ENCODE data around the gene TUBA3D. TPM values are rescaled to one million over a fixed set of nuclear protein-coding genes. Genes with fewer than 3 reads are reported as not detected.
"Not testable (repeated sequence)": the region's sequence is repeated elsewhere in the genome, so short reads cannot be mapped to it uniquely, and the experiment has no call there.

The TUBA3D gene
- total RNA-seq, 4 donors from 2014 or later = 1.3 TPM; not detected in 3

DNA sequence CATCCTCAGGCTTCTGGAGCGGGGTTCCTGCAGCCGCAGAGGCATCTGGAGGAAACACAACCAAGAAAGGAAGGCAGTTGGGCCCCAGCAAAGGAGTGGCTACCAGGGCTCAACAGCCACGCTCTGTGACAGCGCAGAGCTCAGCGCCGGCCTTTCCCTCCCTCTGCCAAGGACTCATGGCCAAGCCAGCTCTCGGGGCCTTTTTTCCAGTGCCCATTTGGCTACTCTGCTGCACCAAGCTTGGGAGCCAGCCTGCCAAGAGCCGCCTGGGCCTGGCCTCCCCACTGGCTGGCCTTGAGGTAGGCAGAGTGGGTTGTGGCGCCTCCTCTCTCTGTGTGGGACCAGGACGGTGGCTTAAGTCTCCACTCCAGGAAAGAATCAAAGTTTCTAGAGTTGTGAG, 44.6 kb downstream of the TUBA3D start:
- H3K27me3 ChIP-seq = no peaks in the 10 kb centered on the region
- TF ChIP-seq, protein P1, sequence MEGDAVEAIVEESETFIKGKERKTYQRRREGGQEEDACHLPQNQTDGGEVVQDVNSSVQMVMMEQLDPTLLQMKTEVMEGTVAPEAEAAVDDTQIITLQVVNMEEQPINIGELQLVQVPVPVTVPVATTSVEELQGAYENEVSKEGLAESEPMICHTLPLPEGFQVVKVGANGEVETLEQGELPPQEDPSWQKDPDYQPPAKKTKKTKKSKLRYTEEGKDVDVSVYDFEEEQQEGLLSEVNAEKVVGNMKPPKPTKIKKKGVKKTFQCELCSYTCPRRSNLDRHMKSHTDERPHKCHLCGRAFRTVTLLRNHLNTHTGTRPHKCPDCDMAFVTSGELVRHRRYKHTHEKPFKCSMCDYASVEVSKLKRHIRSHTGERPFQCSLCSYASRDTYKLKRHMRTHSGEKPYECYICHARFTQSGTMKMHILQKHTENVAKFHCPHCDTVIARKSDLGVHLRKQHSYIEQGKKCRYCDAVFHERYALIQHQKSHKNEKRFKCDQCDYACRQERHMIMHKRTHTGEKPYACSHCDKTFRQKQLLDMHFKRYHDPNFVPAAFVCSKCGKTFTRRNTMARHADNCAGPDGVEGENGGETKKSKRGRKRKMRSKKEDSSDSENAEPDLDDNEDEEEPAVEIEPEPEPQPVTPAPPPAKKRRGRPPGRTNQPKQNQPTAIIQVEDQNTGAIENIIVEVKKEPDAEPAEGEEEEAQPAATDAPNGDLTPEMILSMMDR (IDR thresholded peaks at IDR 0.05) = no peak
- no peak for TF ChIP-seq POLR2A (IDR thresholded peaks at IDR 0.05)
- 92 to 95% methylated on average over 5 to 10 of the region's 10 CpGs for WGBS, 2 donors

DNA sequence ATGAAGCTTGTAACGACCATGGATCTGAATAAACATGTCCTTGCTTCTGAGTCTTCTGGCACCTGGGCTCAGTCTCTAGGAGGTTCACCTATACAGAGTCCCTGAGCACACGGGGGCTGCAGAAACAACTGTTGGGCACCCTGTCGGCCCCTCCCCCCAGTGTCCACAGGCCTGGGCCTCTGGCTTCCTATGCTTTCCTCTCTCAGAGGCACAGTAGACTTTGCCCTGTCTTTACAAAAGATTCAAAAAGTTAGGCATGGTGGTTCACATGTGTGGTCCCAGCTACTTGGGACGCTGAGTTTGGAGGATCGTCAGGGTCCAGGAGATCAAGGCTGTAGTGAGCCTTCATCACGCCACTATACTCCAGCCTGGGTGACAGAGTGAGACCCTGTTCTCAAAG, 45.6 kb downstream of the TUBA3D start:
- H3K4me1 ChIP-seq; H3K27ac ChIP-seq; DNase-seq; H3K27me3 ChIP-seq; intact Hi-C loops (cut with DNase I); H3K4me3 ChIP-seq (replicated peaks in 1 of 3); H3K9me3 ChIP-seq: not testable (repeated sequence)
- WGBS, 2 donors = 79 to 91% methylated on average over 5 to 6 of the region's 6 CpGs
- H3K36me3 ChIP-seq = peaks cover 14 to 15% of the 10 kb centered on the region in 2 donors

More for the DNA sequence above, 44.6 kb downstream of the TUBA3D start:
- no peak overlapping the region for H3K27ac ChIP-seq
- H3K4me3 ChIP-seq (replicated peaks in 1 of 3) = no peak overlapping the region
- H3K9me3 ChIP-seq = no peaks in the 10 kb centered on the region
- peaks cover 0 to 6% of the 10 kb centered on the region in 2 donors for H3K4me1 ChIP-seq
- DNase-seq = no peak
- intact Hi-C loops (cut with DNase I) = no loop called here
- peaks cover 14 to 15% of the 10 kb centered on the region in 2 donors for H3K36me3 ChIP-seq

DNA sequence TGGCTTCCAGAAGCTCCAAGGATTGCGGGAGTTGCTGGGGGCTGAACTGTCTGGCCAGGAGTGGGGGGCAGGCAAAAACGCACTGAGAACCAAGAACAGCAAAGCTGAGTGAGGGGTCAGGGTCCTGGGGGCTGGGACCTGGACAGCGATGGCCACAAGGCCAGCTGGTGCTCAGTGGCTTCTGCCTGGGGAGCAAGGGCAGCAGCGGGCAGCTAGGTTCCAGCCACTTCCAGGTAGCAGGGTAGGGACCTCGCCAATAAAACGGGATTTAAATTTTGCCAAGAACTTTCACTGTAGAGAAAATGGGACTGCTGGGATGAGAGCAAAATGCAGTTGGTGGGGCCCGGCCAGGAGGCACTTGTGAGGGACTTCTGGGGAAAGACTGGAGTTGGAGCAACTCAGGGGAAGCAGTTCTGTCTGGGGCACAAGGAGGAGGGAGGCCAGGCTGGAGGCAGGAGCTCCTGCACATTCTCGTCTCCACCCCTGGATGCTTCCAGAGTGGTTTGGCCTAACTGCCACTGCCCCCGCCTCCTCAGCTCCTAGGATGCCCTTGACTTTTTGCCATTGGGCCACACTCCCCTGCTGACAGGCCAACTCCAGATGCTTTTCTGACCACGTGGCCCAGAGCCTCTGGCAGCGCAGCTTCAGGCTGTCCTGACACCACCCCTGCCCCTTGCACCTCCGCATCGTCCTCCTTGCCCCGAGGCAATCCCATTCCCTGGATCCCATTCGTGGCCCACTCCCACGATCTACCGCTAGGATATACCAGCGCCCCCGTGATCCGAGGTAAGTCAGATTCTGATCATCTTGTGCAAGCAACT, 46.3 kb downstream of the TUBA3D start:
- intact Hi-C loops (cut with DNase I) = no loop called here
- TF ChIP-seq, protein P1 (IDR thresholded peaks at IDR 0.05) = no peak
- no peak for TF ChIP-seq POLR2A (IDR thresholded peaks at IDR 0.05)
- H3K36me3 ChIP-seq = peaks cover 14 to 15% of the 10 kb centered on the region in 2 donors
- H3K4me3 ChIP-seq (replicated peaks in 1 of 3) = no peak overlapping the region
- 89 to 92% methylated on average over 20 of the region's 20 CpGs for WGBS, 2 donors
- H3K4me1 ChIP-seq = no peaks in the 10 kb centered on the region
- no peaks in the 10 kb centered on the region for H3K9me3 ChIP-seq
- no peak for DNase-seq
- H3K27ac ChIP-seq = no peak overlapping the region
- no peaks in the 10 kb centered on the region for H3K27me3 ChIP-seq

DNA sequence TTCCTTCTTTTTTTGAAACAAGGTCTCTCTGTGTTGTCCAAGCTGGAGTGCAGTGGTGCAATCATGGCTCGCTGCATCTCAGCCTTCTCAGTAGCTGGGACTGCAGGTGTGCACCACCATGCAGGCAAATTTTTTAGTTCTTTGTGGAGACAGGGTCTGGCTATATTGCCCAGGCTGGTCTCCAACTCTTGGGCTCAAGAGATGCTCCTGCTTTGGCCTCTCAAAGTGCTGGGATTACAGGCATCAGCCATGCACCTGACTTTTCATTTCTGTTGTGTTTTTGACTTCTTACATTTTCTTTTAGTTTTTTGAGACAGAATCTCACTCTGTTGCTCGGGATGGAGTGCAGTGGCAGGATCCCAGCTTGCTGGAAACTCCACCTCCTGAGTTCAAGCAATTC, 49.3 kb downstream of the TUBA3D start:
- H3K27ac ChIP-seq; H3K36me3 ChIP-seq; H3K9me3 ChIP-seq; DNase-seq; H3K27me3 ChIP-seq; H3K4me1 ChIP-seq; H3K4me3 ChIP-seq (replicated peaks in 1 of 3); intact Hi-C loops (cut with DNase I): not testable (repeated sequence)
- 89% methylated on average over 2 of the region's 2 CpGs for WGBS, 2 donors

DNA sequence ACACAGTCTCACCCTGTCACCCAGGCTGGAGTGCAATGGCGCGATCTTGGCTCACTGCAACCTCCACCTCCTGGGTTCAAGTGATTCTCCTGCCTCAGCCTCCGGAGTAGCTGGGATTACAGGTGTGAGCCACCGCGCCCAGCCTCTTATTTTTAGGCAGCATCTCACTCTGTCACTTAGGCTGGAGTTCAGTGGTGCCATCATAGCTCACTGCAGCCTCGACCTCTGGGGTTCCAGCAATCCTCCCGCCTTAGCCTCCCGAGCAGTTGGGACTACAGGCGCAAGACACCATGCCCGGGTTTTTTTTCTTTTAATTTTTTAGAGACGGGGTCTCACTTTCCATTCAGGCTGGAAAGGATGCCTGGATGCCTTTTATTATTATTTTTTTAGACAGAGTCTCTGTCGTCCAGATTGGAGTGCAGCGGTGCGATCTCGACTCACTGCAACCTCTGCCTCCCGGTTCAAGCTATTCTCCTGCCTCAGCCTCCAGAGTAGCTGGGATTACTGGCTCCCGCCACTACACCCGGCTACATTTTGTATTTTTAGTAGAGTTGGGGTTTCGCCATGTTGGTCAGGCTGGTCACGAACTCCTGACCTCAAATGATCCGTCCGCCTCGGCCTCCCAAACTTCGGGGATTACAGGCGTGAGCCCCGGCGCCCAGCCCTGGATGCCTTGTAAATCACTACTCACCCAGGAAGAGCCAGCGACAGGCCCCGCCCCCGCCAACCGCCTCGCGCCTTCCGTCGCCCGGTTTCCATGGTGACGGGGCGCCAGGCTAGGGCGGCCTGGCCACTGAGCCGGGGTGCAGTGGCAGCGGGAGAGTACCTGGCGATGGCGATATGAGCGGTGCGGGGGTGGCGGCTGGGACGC, 51.4 kb downstream of the TUBA3D start, which contains the start of gene CCDC74A:
Gene CCDC74A, plus strand, starts transcription at position 758 of the 871 bp plus-strand sequence. Its CDS starts 83 bp downstream, at position 841.
- H3K27me3 ChIP-seq; H3K36me3 ChIP-seq; H3K4me1 ChIP-seq; intact Hi-C loops (cut with DNase I); H3K27ac ChIP-seq; H3K9me3 ChIP-seq: not testable (repeated sequence)
- H3K4me3 ChIP-seq (replicated peaks in 1 of 3) = peak within 1 kb of the TSS in 2 of 3 donors; percentile 8 to 21
- 51 to 52% methylated on average over 26 of the region's 47 CpGs for WGBS, 2 donors
- peak in 1 of 2 donors; percentile 20 for TF ChIP-seq POLR2A (IDR thresholded peaks at IDR 0.05)
- peak; percentile 81 to 83 for DNase-seq

DNA sequence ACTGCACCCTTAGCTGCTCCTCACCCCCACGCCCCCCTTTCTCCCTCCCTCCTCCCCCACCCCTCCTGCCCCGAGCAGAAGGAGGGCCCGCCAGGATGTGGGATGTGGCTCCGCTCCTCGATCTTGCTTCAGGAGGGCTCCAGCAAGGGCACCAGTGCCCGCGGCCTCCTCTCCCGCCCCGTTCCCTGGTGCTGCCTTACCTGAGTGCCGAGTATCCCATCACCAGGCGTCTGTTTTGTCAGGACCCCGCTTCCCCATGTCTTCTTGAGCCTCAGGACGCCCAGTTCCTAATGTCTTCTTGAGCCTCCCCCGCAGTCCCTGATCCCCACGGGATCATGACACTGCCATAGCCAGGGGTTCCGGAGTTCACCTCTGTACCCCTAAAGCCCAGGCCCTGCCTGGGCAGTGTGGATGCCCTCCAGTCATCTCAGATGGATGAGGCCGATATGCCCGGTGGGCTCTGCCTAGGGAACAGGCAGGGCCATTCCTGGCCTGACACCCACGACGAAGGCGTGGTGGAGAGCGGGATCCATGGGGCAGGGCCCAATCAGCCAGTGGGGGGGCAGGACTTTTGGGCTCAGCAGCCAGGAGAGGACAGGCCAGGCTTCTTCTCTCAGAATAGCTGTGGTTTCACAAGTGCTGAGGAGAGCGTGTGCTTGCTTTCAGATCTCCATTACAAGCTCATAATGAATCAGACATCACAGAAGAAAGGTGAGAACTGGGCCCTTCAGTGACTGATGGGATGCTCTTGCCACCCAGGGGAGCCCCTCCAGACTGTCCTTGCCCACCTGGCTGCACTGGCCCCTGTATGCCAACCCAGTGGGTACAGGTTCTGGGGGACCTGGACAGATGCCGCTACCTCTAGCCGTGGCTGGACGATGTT, 53.3 kb downstream of the TUBA3D start:
- H3K4me1 ChIP-seq; H3K27me3 ChIP-seq; H3K9me3 ChIP-seq; DNase-seq; H3K27ac ChIP-seq; intact Hi-C loops (cut with DNase I); H3K4me3 ChIP-seq (replicated peaks in 1 of 3); H3K36me3 ChIP-seq: not testable (repeated sequence)
- WGBS, 2 donors = 71 to 79% methylated on average over 18 to 19 of the region's 26 CpGs

DNA sequence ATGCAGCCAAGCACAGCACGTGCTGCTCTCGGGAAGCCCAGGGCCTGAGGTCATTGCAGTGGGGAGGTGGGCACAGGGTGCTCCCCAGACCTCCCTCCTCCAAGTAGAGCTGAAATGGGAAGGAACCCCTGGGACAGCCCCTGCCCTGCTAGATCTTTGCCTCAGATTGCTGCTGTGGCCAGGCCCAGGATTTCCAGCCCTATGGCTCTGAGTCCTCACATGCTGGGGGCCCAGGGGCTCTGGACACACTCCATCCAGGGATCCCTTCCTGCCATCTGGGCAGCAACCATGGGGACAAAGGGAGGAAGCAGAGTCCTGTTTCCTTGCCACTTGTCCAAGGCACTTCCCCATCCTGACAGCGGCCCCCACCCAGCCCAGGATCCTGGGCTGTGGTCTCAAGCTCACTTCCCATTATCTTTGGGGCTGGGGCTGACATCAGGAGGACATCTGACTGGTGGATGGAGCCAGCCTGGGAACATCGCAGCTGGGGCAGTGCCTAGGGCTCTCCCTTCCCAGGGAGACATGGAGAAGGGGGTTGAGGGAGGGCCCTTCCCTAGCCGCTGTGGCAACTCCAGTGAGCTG, 54.0 kb downstream of the TUBA3D start:
- H3K9me3 ChIP-seq; H3K4me1 ChIP-seq; DNase-seq; intact Hi-C loops (cut with DNase I); H3K4me3 ChIP-seq (replicated peaks in 1 of 3); H3K36me3 ChIP-seq; H3K27me3 ChIP-seq; H3K27ac ChIP-seq: not testable (repeated sequence)
- WGBS, 2 donors = 95 to 100% methylated on average over 1 to 4 of the region's 5 CpGs

DNA sequence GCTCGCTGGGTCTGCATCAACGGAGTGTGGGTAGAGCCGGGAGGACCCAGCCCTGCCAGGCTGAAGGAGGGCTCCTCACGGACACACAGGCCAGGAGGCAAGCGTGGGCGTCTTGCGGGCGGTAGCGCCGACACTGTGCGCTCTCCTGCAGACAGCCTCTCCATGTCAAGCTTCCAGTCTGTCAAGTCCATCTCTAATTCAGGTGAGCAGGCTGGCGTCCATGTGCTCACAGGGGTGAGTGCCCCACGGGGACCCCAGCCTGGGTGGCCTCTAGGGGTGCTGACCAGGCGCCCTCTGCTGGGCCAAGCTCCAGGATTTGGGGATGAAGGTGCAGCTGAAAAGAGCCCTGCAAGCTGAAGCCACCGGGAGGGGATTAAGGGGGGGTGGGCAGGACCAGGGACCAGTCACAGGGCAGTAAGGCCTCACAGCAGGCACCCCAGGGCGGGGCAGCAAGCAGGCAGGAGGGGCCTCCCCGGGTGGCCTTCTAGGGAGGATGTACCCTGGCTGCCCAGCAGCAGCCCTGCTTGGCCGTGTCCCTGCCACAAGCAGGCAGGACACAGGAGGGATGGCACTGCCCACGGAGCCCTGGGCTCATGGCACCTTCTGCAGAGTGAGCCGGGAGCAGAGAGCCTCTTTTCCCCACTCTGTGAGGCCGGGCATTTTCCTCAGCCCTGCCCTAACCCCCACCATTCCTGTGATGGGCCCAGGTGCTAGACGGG, 54.9 kb downstream of the TUBA3D start:
- H3K9me3 ChIP-seq; H3K27me3 ChIP-seq; H3K4me3 ChIP-seq (replicated peaks in 1 of 3); H3K36me3 ChIP-seq; H3K4me1 ChIP-seq; DNase-seq; intact Hi-C loops (cut with DNase I); H3K27ac ChIP-seq: not testable (repeated sequence)
- 100% methylated on average over 1 of the region's 22 CpGs; no CpG with 5 or more reads in 1 of the 2 donors for WGBS, 2 donors

Measured in thyroid gland (tissue), 4 donors.